Stimulated activated CD4-positive, alpha-beta T cell treated with anti-CD3 and anti-CD28 coated beads, TNF-alpha, amount 100 ng/mL, for 48 hours (primary cell): Measurements from ENCODE around the gene YPEL3.

ENCODE experiments used
- DNase-seq, 3 donors: peaks; one replicate each; pipeline ENCODE4 v3.0.0-alpha.2; 2020; ENCODE audit warnings: low read depth in 3 of 3

Gene YPEL3

GRCh38 chr16:30069611-30070462, 26.2 kb downstream of the YPEL3 start:
- no peak for DNase-seq

GRCh38 chr16:30068750-30069610, 27.0 kb downstream of the YPEL3 start:
- peak in 2 of 3 donors; percentile 32 to 40 for DNase-seq

GRCh38 chr16:30068333-30068732, 27.7 kb downstream of the YPEL3 start:
- no peak for DNase-seq

GRCh38 chr16:30067584-30067916, 28.5 kb downstream of the YPEL3 start:
- DNase-seq = no peak

GRCh38 chr16:30066761-30067583, 29.0 kb downstream of the YPEL3 start:
- no peak for DNase-seq

GRCh38 chr16:30065943-30066760, 29.9 kb downstream of the YPEL3 start:
- peak in 1 of 3 donors; percentile 27 for DNase-seq

- DNase-seq = peak; percentile 96 to 98 (median 96)
These were observed 30.7 kb downstream of the YPEL3 start, which contains the start of gene ALDOA for GRCh38 chr16:30065102-30065942. TSS of gene ALDOA (plus strand) at chr16:30065760. CDS start at chr16:30066898, 1,138 bp downstream.

GRCh38 chr16:30064729-30065101, 31.3 kb downstream of the YPEL3 start:
- DNase-seq = no peak

GRCh38 chr16:30063893-30064728, 31.9 kb downstream of the YPEL3 start:
- peak in 2 of 3 donors; percentile 55 to 68 for DNase-seq

- DNase-seq = no peak
These were observed 32.6 kb downstream of the YPEL3 start for GRCh38 chr16:30063278-30063892.

GRCh38 chr16:30060836-30061554, 35.0 kb downstream of the YPEL3 start:
- DNase-seq = no peak

- no peak for DNase-seq
These were observed 35.7 kb downstream of the YPEL3 start for GRCh38 chr16:30060346-30060745.

- DNase-seq = peak in 2 of 3 donors; percentile 29 to 48
These were observed 41.0 kb downstream of the YPEL3 start for GRCh38 chr16:30054959-30055553.

GRCh38 chr16:30054451-30054850, 41.6 kb downstream of the YPEL3 start:
- DNase-seq = no peak

GRCh38 chr16:30053376-30054015, 42.5 kb downstream of the YPEL3 start:
- DNase-seq = no peak

GRCh38 chr16:30052671-30053372, 43.2 kb downstream of the YPEL3 start:
- peak; percentile 83 to 93 (median 92) for DNase-seq
